ENCODE data around the gene MTA3. TPM values are rescaled to one million over a fixed set of nuclear protein-coding genes. Genes with fewer than 3 reads are reported as not detected.
A peak's percentile ranks its signal among the peaks of the same experiment; 100 is the strongest.
"Not testable (repeated sequence)": the region's sequence is repeated elsewhere in the genome, so short reads cannot be mapped to it uniquely, and the experiment has no call there.

MTA3 gene
- total RNA-seq, 2 donors from 2014 or later, result 22.7 to 30.9 TPM

DNA sequence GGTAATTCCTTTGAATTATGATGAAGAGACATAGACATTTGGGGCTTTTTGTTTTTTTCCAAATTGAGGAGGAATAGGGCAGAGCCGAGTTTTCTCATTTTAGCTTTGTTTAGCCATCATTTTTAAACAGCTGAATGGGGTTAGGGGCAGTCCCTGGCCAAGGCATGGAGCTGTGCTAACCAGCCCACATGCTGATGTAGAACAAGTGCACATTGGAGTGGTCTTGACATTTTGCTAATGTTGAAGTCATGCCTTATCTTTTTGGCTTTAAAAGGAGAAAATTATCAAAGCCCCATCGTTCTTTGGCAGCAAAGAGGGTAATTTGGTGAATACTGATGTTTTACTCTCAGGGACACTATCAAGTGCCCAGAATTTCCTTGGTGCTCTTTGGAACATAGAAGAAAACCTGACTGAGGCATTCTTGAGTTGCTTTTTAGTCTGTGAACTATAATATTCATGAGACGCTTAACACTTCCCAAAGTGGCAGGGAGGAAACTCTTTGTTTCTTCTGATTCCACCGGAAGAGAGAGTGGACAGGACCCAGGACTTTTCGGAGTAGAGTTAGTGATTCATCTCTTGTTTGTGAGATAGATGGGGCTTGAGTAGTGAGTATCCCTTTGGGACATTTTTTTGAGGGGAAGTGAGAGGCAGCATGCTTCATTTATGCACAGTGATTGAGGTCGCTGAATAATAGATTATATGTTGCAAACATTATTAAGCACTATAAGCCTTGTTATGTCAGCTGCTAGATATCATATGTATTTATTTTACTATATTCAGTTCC is 45.0 kb downstream of the MTA3 start:
- H3K27me3 Mint-ChIP-seq, result no peaks in the 10 kb centered on the region
- H3K27ac Mint-ChIP-seq, result no peak overlapping the region
- H3K4me1 Mint-ChIP-seq, result no peaks in the 10 kb centered on the region
- H3K9me3 Mint-ChIP-seq, result no peaks in the 10 kb centered on the region
- H3K4me3 Mint-ChIP-seq, result no peak overlapping the region
- ATAC-seq (replicated peaks), result no peak
- peaks cover 44% of the 10 kb centered on the region for H3K36me3 Mint-ChIP-seq (ENCODE audit: low read depth)

DNA sequence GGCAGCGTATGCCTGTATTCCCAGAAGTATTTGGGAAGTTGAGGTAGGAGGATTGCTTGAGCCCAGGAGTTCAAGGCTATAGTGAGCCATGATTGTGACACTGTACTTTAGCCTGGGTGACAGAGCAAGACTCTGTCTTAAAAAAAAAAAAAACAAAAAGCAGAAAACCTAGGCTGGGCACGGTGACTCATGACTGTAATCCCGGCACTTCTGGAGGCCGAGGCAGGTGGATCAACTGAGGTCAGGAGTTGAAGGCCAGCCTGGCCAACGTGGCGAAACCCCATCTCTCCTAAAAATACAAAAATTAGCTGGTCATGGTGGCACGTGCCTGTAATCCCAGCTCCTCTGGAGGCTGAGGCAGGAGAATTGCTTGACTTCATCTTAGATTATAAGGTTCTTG is 46.4 kb downstream of the MTA3 start:
- no peaks in the 10 kb centered on the region for H3K9me3 Mint-ChIP-seq
- peaks cover 42% of the 10 kb centered on the region for H3K36me3 Mint-ChIP-seq (ENCODE audit: low read depth)
- H3K4me3 Mint-ChIP-seq, result no peak overlapping the region
- peaks cover 5% of the 10 kb centered on the region for H3K4me1 Mint-ChIP-seq
- H3K27me3 Mint-ChIP-seq, result no peaks in the 10 kb centered on the region
- no peak overlapping the region for H3K27ac Mint-ChIP-seq
- ATAC-seq (replicated peaks), result no peak

DNA sequence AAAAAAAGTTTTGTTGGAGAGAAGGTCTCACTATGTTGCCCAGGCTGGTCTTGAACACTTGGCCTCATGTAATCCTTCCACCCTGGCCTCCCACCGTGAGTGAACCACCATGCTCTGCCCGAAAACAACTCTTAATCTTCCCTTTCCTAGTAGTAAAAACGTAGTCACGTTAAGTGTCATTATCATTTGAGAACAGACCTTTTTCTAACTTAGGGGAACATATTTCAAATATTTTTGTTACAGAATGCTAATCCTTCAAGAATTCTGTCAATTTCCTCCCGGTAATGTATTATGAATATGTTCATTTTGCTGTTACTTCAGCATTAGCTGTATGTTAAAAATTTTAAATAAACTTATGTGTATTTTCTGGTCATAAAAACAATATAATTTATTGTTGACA is 49.7 kb downstream of the MTA3 start:
- Mint-ChIP-seq H3K4me3 (no peak overlapping the region), H3K27ac (no peak overlapping the region), H3K9me3 (no peaks in the 10 kb centered on the region), H3K4me1 (peaks cover 5% of the 10 kb centered on the region), H3K27me3 (no peaks in the 10 kb centered on the region), H3K36me3 (ENCODE audit: low read depth) (peaks cover 21% of the 10 kb centered on the region)
- ATAC-seq (replicated peaks), result no peak

DNA sequence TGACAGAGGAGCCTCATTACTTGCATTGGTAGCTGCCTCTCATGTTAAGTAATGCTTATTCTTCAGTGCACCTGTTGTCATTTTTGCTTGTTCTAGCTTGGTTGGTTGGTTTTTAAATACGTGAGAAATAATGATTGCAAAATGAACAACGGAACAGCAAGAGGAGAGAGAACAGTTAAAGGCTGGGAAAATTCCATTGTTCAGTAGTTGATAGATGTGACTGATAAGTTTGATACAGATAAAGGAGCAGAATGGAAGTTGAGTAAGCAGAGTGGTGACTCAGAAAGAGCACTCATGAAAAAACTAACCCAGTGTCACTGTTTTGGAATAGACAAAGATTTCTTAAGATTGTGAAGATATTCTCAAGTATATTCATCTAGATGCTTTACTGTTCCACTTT is 50.5 kb downstream of the MTA3 start:
- Mint-ChIP-seq H3K4me3 (no peak overlapping the region), H3K36me3 (ENCODE audit: low read depth) (peaks cover 15% of the 10 kb centered on the region), H3K9me3 (no peaks in the 10 kb centered on the region), H3K27ac (peak overlapping the region; percentile 5), H3K4me1 (peaks cover 5% of the 10 kb centered on the region), H3K27me3 (no peaks in the 10 kb centered on the region)
- peak; percentile 60 for ATAC-seq (replicated peaks)

DNA sequence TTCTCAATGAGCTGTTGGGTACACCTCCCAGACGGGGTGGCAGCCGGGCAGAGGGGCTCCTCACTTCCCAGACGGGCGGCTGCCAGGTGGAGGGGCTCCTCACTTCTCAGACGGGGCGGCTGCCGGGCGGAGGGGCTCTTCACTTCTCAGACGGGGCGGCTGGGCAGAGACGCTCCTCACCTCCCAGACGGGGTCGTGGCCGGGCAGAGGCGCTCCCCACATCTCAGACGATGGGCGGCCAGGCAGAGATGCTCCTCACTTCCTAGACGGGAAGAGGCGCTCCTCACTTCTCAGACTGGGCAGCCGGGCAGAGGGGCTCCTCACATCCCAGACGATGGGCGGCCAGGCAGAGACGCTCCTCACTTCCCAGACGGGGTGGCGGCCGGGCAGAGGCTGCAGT is 53.2 kb downstream of the MTA3 start:
- not testable (repeated sequence) for H3K27ac Mint-ChIP-seq; H3K36me3 Mint-ChIP-seq (ENCODE audit: low read depth); ATAC-seq (replicated peaks); H3K9me3 Mint-ChIP-seq; H3K27me3 Mint-ChIP-seq; H3K4me1 Mint-ChIP-seq; H3K4me3 Mint-ChIP-seq

DNA sequence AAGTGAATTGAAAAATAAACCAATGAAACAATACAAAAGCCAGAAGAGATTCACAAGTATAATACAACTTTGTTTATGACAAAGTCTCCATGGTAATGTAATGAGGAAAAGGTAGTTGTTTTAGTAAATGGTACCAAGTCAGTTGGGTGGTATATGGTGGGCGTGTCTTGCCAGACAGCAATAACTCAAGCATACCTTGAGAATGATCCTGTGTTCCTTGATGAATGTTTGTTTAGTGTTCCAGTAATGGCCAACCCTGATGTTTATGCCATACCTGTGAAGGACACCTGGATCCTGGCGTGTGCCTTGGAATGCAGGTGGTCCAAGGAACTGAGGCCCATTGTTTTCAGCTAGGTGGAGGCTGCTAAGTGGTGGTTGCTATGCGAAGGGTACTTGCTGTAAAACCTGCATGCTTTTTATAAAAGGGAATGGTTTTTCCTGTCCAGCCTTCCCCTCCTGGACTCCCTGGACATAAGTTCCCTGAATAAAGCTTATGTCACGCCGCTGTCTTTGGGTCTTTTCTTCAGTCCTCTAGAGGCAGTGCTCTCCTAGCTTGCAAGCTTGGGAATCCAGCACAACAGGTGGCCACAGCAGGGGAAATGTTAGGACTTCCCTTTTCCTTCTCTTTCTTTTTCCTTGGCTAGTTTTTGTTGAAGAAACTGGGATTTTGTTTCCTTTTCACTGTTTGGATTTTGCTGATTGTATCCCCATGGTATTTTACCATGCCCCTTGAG is 54.7 kb downstream of the MTA3 start:
- H3K36me3 Mint-ChIP-seq (ENCODE audit: low read depth), result peaks cover 6% of the 10 kb centered on the region
- no peak overlapping the region for H3K4me3 Mint-ChIP-seq
- ATAC-seq (replicated peaks), result no peak
- H3K9me3 Mint-ChIP-seq, result no peaks in the 10 kb centered on the region
- peaks cover 5% of the 10 kb centered on the region for H3K4me1 Mint-ChIP-seq
- no peaks in the 10 kb centered on the region for H3K27me3 Mint-ChIP-seq
- no peak overlapping the region for H3K27ac Mint-ChIP-seq

DNA sequence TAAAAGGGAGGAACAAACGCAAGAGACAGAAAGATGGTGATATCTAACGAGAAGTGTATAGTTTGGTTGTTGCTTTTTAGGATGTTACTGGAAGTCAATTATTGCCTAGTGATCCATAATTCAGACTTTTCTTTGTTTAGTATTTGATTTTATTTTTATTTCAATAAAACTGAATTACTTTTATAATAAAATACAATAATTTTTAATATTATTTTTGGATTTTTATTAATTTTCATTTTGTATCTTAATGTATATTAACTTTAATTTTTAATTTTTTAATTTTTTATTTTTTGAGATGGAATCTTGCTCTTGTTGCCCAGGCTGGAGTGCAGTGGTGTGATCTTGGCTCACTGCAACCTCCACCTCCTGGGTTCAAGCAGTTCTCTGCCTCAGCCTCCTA is 55.6 kb downstream of the MTA3 start:
- H3K9me3 Mint-ChIP-seq, result no peaks in the 10 kb centered on the region
- no peak overlapping the region for H3K27ac Mint-ChIP-seq
- no peak for ATAC-seq (replicated peaks)
- H3K36me3 Mint-ChIP-seq (ENCODE audit: low read depth), result peaks cover 2% of the 10 kb centered on the region
- no peaks in the 10 kb centered on the region for H3K27me3 Mint-ChIP-seq
- peaks cover 2% of the 10 kb centered on the region for H3K4me1 Mint-ChIP-seq
- no peak overlapping the region for H3K4me3 Mint-ChIP-seq

DNA sequence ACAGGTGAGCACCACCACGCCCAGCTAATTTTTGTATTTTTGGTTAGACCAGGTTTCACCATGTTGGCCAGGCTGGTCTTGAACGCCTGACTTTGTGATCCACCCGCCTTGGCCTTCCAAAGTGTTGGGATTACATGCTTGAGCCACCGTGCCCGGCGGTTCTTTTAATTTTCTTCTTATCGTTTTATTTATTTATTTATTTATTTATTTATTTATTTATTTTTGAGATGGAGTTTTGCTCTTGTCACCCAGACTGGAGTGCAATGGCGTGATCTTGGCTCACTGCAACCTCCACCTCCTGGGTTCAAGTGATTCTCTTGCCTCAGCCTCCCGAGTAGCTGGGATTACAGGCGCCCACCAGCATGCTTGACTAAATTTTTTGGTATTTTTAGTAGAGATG is 59.6 kb downstream of the MTA3 start:
- H3K36me3 Mint-ChIP-seq (ENCODE audit: low read depth); H3K4me3 Mint-ChIP-seq; H3K4me1 Mint-ChIP-seq; ATAC-seq (replicated peaks); H3K27me3 Mint-ChIP-seq; H3K9me3 Mint-ChIP-seq; H3K27ac Mint-ChIP-seq: not testable (repeated sequence)

DNA sequence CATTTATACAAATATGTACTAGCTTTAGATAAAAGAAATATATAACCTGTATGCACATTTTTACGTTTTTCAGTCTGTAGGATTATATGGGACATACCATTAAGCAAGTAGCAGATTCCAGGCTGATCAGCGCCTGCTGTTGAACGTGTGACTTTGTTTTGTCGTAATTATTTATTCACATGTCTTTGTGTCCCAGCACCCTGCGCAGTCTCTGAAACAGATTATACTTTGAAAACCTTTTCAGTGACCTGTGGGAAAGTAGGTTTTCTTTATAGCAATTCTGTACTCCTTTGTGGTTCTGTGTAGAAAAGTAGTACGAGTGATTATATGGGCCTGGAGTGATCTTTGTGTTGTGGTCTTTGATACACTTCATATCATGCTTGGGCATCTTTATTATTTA is 68.5 kb downstream of the MTA3 start:
- H3K36me3 Mint-ChIP-seq (ENCODE audit: low read depth), result peaks cover 9% of the 10 kb centered on the region

DNA sequence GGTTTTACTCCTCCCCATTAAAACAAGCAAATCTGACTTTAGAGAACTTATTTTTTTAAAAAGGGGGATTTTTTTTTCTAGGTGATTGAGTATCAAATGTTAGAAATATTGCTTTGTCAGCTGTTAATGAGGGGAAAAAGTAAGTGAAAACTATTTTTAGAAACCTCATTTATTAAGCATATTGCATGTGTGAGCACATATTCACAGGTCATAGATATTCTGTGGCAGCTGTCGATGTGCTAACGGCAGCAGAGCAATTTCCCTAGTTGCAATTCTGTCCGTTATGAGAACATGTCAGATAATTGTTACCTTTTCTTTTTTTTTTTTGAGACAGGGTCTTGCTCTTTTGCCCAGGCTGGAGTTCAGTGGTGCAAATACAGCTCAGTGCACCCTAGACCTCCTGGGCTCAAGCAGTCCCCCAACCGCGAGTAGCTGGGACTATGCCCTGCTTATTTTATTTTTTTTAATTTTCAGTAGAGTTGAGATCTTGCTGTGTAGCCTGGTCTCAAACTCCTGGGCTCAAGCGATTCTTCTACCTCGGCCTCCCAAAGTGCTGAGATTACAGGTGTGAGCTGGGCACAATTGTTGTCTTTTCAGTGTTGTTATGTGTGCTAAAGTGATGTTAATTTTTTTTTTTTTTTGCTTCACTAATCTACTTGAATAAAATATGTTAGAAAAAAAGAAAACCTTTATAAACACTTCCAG is 69.8 kb downstream of the MTA3 start:
- Mint-ChIP-seq H3K4me3 (no peak overlapping the region), H3K36me3 (ENCODE audit: low read depth) (peaks cover 16% of the 10 kb centered on the region), H3K9me3 (no peaks in the 10 kb centered on the region), H3K4me1 (no peaks in the 10 kb centered on the region), H3K27me3 (no peaks in the 10 kb centered on the region), H3K27ac (no peak overlapping the region)
- ATAC-seq (replicated peaks), result no peak

More for the DNA sequence above, 68.5 kb downstream of the MTA3 start:
- no peaks in the 10 kb centered on the region for H3K4me1 Mint-ChIP-seq
- ATAC-seq (replicated peaks), result no peak
- H3K9me3 Mint-ChIP-seq, result no peaks in the 10 kb centered on the region
- no peak overlapping the region for H3K4me3 Mint-ChIP-seq
- H3K27me3 Mint-ChIP-seq, result no peaks in the 10 kb centered on the region
- no peak overlapping the region for H3K27ac Mint-ChIP-seq

DNA sequence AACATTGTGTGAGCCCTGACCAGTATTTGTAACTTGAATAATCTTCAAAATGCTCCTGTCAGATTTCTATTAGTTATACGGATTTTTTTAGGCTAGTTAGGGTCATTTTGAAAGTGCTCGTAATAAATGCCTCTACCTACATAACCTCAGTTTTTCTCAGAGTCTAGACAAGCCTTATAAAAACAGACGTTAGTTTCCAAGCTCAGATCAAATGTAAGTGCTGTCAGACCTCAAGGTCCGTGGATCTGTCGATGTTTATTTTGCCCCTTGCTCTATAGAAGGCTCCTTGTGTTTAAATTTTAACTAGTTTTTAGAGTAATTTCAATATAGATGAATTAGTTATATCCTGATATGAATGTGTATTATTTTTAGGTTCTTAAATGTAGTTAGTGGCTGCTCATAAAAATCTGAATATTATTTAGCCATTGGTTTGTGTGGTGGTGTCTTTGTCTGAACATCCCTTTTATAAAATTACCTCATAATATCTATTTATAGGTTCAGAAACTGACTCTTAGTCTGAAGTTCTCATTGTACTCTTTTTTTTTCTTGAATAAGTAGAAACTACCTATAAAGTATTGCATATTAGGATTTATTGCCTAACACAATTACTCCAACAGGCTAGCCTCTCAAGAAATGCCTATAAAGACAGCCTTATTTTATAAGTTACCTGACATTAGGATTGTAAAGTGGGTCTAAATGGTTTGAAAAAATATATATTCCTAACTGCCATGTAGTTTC is 71.1 kb downstream of the MTA3 start:
- H3K27ac Mint-ChIP-seq, result no peak overlapping the region
- no peak for ATAC-seq (replicated peaks)
- H3K4me3 Mint-ChIP-seq, result no peak overlapping the region
- no peaks in the 10 kb centered on the region for H3K4me1 Mint-ChIP-seq
- H3K36me3 Mint-ChIP-seq (ENCODE audit: low read depth), result peaks cover 23% of the 10 kb centered on the region
- no peaks in the 10 kb centered on the region for H3K27me3 Mint-ChIP-seq
- no peaks in the 10 kb centered on the region for H3K9me3 Mint-ChIP-seq

DNA sequence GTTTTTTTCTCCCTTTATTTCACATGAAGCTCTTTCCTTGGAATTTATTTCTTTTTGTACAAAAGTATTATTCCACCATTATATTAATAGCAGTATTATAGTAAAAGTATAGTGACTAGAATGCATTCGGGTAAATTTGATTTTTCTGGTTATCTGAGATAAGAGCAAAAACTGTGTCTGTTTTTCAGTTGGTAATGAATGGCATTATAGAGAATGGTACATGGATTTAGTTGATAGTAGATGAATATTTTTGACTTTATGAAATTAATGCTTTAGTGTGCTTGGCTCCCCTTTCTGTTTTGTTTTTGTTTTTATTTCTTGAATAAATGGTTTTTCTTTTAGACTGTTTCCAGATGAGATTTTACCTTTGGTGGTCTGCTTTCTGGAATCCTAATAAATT is 71.8 kb downstream of the MTA3 start:
- Mint-ChIP-seq H3K36me3 (ENCODE audit: low read depth) (peaks cover 31% of the 10 kb centered on the region), H3K4me1 (no peaks in the 10 kb centered on the region), H3K4me3 (no peak overlapping the region), H3K27me3 (no peaks in the 10 kb centered on the region), H3K9me3 (no peaks in the 10 kb centered on the region), H3K27ac (no peak overlapping the region)
- no peak for ATAC-seq (replicated peaks)

DNA sequence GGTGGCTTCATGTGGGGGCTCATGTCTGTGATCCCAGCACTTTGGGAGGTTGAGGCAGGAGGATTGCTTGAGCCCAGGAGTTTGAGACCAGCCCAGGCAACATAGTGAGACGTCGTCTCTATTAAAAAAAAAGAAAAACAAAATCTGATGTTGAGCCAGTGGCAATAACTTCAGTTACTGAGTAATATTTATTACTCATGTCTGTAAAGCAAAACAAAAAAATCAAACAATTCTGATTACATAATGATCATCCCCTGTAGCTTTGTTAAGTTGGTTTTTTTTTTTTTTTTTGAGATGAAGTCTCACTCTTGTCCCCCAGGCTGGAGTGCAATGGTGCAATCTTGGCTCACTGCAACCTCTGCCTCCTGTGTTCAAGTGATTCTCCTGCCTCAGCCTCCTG is 73.9 kb downstream of the MTA3 start:
- H3K9me3 Mint-ChIP-seq; H3K4me3 Mint-ChIP-seq; H3K4me1 Mint-ChIP-seq; ATAC-seq (replicated peaks); H3K27me3 Mint-ChIP-seq; H3K27ac Mint-ChIP-seq: not testable (repeated sequence)
- peaks cover 47% of the 10 kb centered on the region for H3K36me3 Mint-ChIP-seq (ENCODE audit: low read depth)

DNA sequence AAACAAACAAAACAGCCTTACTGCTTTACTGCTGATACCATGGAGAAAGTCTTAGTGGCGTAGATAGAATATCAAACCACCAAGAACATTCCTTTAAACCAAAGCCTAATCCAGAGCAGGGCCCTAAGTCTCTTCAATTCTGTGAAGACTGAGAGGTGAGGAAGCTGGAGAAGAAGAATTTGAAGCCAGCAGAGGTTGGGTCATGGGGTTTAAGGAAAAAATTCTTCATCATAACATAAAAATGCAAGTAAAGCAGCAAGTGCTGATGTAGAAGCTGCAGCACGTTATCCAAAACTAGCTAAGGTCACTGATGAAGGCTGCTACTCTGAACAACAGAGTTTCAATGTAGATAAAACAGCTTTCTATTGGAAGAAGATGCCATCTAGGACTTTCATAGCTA is 77.1 kb downstream of the MTA3 start:
- Mint-ChIP-seq H3K4me1 (no peaks in the 10 kb centered on the region), H3K27me3 (no peaks in the 10 kb centered on the region), H3K36me3 (ENCODE audit: low read depth) (peaks cover 42% of the 10 kb centered on the region), H3K4me3 (no peak overlapping the region), H3K9me3 (no peaks in the 10 kb centered on the region), H3K27ac (no peak overlapping the region)
- ATAC-seq (replicated peaks), result no peak
